Adrenal gland (tissue), 19 donors: Measurements from ENCODE around the gene ACADS. TPM values are rescaled to one million over a fixed set of nuclear protein-coding genes. Genes with fewer than 3 reads are reported as not detected.

Source experiments
- DNase-seq, 7 donors: peaks; one replicate each; pipeline ENCODE4 v3.0.0-alpha.2; 2019 to 2020
- H3K27ac ChIP-seq, 5 donors: fragments of 200-600 bp; sonication (generic) in 4 of 5; 1 replicate in 3 of 5; 2 replicates in 2 of 5; pipeline versions ENCODE4 v1.5.1 to v1.8.0; 2016 to 2020; ENCODE audit warnings: mild to moderate bottlenecking in 1 of 5
- H3K27me3 ChIP-seq: fragments of 200-600 bp; 2 replicates; pipeline ENCODE4 v1.8.0; 2021
- H3K36me3 ChIP-seq, 2 donors: fragments of 200-600 bp; replicated peaks in 1 of 2; 1 replicate in 1 of 2; 2 replicates in 1 of 2; pipeline versions ENCODE4 v1.5.1 to v1.8.0; 2018 to 2022
- H3K4me1 ChIP-seq, 2 donors: fragments of 200-600 bp; replicated peaks in 1 of 2; 1 replicate in 1 of 2; 2 replicates in 1 of 2; pipeline versions ENCODE4 v1.5.1 to v1.8.0; 2018 to 2021
- H3K4me3 ChIP-seq, 4 donors: fragments of 200-600 bp; sonication (generic) in 3 of 4; one replicate each; pipeline ENCODE4 v1.5.1; 2016 to 2018
- H3K9me3 ChIP-seq, 3 donors: fragments of 200-600 bp; sonication (generic) in 1 of 3; replicated peaks in 1 of 3; 1 replicate in 2 of 3; 2 replicates in 1 of 3; pipeline versions ENCODE4 v1.5.1 to v1.8.0; 2016 to 2021
- CTCF ChIP-seq, 6 experiments: fragments of 450-650 bp in 4 of 6; fragments of 200-600 bp in 2 of 6; sonication (generic) in 1 of 6; IDR thresholded peaks; 1 replicate in 5 of 6; 2 replicates in 1 of 6; pipeline versions ENCODE4 v1.5.1 to v1.8.0; 2016 to 2021; ENCODE audit warnings: antibody characterized with exemption in 6 of 6, mild to moderate bottlenecking in 2 of 6, moderate library complexity in 1 of 6
- POLR2A ChIP-seq, 2 donors: fragments of 450-650 bp; IDR thresholded peaks; one replicate each; pipeline ENCODE4 v1.6.1; 2017; ENCODE audit warnings: antibody characterized with exemption in 2 of 2, mild to moderate bottlenecking in 2 of 2, moderate library complexity in 1 of 2
- WGBS, 4 donors: extraction: QIAGEN DNeasy Blood & Tissue Kit in 2 of 4; methylation state at CpG; one replicate each; pipeline versions ENCODE4 v1.1.5 to v1.1.7; 2013 to 2017; 5-methylcytosine and 5-hydroxymethylcytosine counted together
- intact Hi-C, 2 donors: fragments of 100-400 bp; cut with DNase I; formaldehyde crosslinking; loops; one replicate each; pipeline versions ENCODE4 v1.14.1 to v1.15.0; 2022 to 2023
- long read RNA-seq, 10 donors: library from polyadenylated mRNA in 3 of 10; unstranded in 2 of 10; stranded (forward) in 1 of 10; transcript quantifications; one replicate each; pipeline ENCODE4 v2.0.0 and lab custom pipeline, GENCODE V29; 2021 to 2026
- polyA plus RNA-seq, 3 donors: library from polyadenylated mRNA; stranded (reverse); fragments of 200-250 nt in 2 of 3; fragments of 350-450 nt in 1 of 3; fragmentation: Illumina TruSeq in 1 of 3; extraction: RNeasy Lipid Tissue Mini Kit (QIAGEN cat#74804) in 1 of 3; gene quantifications; one replicate each; pipeline ENCODE4 v1.2.3, GENCODE V29; 2013 to 2014
- total RNA-seq, 9 donors: library from RNA; depleted of rRNA in 4 of 9; stranded (reverse); fragments of >200 nt in 4 of 9; fragments of 120-200 nt in 1 of 9; fragmentation: NEBNext Ultra II Directional in 1 of 9; extraction: Animal tissue kit (Norgen Biotek cat#: 25700) in 1 of 9; gene quantifications; one replicate each; pipeline versions ENCODE4 v1.1.0 to v1.2.4, GENCODE V29; 2013 to 2023
- donor health status: healthy with polysubstance abuse.
- donor health status: Bipolar disorder and iron deficiency.
- donor health status: DM: yes; HTN: yes; CAD: no.
- donor health status: DM: no; HTN: no; CAD: no.
- donor health status: DM: no; HTN: no; CAD: no.
- donor health status: DM: yes; HTN: yes; CAD: no.

Gene ACADS
- total RNA-seq = 100 to 1,000 TPM in 4 of 9 donors, 10 to 100 TPM in 5; 54.9 to 179 (median 94.1) TPM
- polyA plus RNA-seq = 10 to 100 TPM in 2 of 3 donors, 1 to 10 TPM in 1; 6.2 to 68.4 (median 53.9) TPM
- long read RNA-seq, donor 1, transcript ACADS-201 (10 exons, 1,950 nt) = major isoform, 19 of 45 reads
- long read RNA-seq, donor 1, partial matches to known transcripts = 26 of 45 reads
- long read RNA-seq, donor 1, other reads (novel, unspliced or antisense) = 0 of 45 reads
- long read RNA-seq, donor 2, transcript ACADS-201 (10 exons, 1,950 nt) = major isoform, 24 of 29 reads
- long read RNA-seq, donor 2, partial matches to known transcripts = 5 of 29 reads
- long read RNA-seq, donor 2, other reads (novel, unspliced or antisense) = 0 of 29 reads
- long read RNA-seq, donor 3, transcript ACADS-201 (10 exons, 1,950 nt) = major isoform, 7 of 27 reads
- long read RNA-seq, donor 3, partial matches to known transcripts = 20 of 27 reads
- long read RNA-seq, donor 3, other reads (novel, unspliced or antisense) = 0 of 27 reads
- long read RNA-seq, donor 4, transcript ACADS-201 (10 exons, 1,950 nt) = major isoform, 117 of 137 reads
- long read RNA-seq, donor 4, partial matches to known transcripts = 7 of 137 reads
- long read RNA-seq, donor 4, other reads (novel, unspliced or antisense) = 13 of 137 reads
- long read RNA-seq, donor 5, transcript ACADS-201 (10 exons, 1,950 nt) = major isoform, 547 of 604 reads
- long read RNA-seq, donor 5, partial matches to known transcripts = 11 of 604 reads
- long read RNA-seq, donor 5, other reads (novel, unspliced or antisense) = 46 of 604 reads
- long read RNA-seq, donor 6, transcript ACADS-201 (10 exons, 1,950 nt) = major isoform, 70 of 93 reads
- long read RNA-seq, donor 6, partial matches to known transcripts = 3 of 93 reads
- long read RNA-seq, donor 6, other reads (novel, unspliced or antisense) = 20 of 93 reads
- long read RNA-seq, donor 7, transcript ACADS-201 (10 exons, 1,950 nt) = major isoform, 9 of 9 reads
- long read RNA-seq, donor 7, partial matches to known transcripts = 0 of 9 reads
- long read RNA-seq, donor 7, other reads (novel, unspliced or antisense) = 0 of 9 reads
- long read RNA-seq, donor 8, transcript ACADS-201 (10 exons, 1,950 nt) = major isoform, 31 of 60 reads
- long read RNA-seq, donor 8, partial matches to known transcripts = 29 of 60 reads
- long read RNA-seq, donor 8, other reads (novel, unspliced or antisense) = 0 of 60 reads
- long read RNA-seq, donor 9, transcript ACADS-201 (10 exons, 1,950 nt) = major isoform, 18 of 19 reads
- long read RNA-seq, donor 9, partial matches to known transcripts = 0 of 19 reads
- long read RNA-seq, donor 9, other reads (novel, unspliced or antisense) = 0 of 19 reads
- long read RNA-seq, donor 10, transcript ACADS-201 (10 exons, 1,950 nt) = major isoform, 14 of 14 reads
- long read RNA-seq, donor 10, partial matches to known transcripts = 0 of 14 reads
- long read RNA-seq, donor 10, other reads (novel, unspliced or antisense) = 0 of 14 reads

- H3K36me3 ChIP-seq = peaks cover 0 to 60% of the 10 kb centered on the region in 2 donors
- intact Hi-C loops = no loop called here
- peak in 1 of 6 experiments; percentile 14 for TF ChIP-seq CTCF (IDR thresholded peaks at IDR 0.05)
- TF ChIP-seq POLR2A (IDR thresholded peaks at IDR 0.05) = peak in 1 of 2 donors; percentile 76
- H3K4me1 ChIP-seq = peaks cover 9 to 25% of the 10 kb centered on the region in 2 donors
- DNase-seq = peak; percentile 88 to 95 (median 93)
- H3K27me3 ChIP-seq = no peaks in the 10 kb centered on the region
- WGBS, 4 donors = 6 to 21% (median 12%) methylated on average over 20 to 66 of the region's 66 CpGs
- H3K27ac ChIP-seq = peak within 1 kb of the TSS; percentile 53 to 80 (median 73)
- H3K9me3 ChIP-seq = no peaks in the 10 kb centered on the region
- peak within 1 kb of the TSS; percentile 22 to 52 (median 38) for H3K4me3 ChIP-seq
Measured at GRCh38 chr12:120725659-120726509, at the start of gene ACADS. TSS of gene ACADS (plus strand) at chr12:120725826. CDS start at chr12:120725886, 60 bp downstream.

GRCh38 chr12:120677765-120678473 lies 47.7 kb upstream of the ACADS start:
- H3K36me3 ChIP-seq = no peaks in the 10 kb centered on the region
- no peaks in the 10 kb centered on the region for H3K9me3 ChIP-seq
- no peaks in the 10 kb centered on the region for H3K27me3 ChIP-seq
- no peak overlapping the region for H3K4me3 ChIP-seq
- intact Hi-C loops = no loop called here
- H3K27ac ChIP-seq = peak overlapping the region; percentile 64 to 93 (median 83)
- DNase-seq = peak; percentile 41 to 78 (median 73)
- WGBS, 4 donors = 20 to 32% (median 27%) methylated on average over 7 of the region's 7 CpGs
- H3K4me1 ChIP-seq = peaks cover 12% of the 10 kb centered on the region in 2 donors
- no peak for TF ChIP-seq CTCF (IDR thresholded peaks at IDR 0.05)
- TF ChIP-seq POLR2A (IDR thresholded peaks at IDR 0.05) = no peak

GRCh38 chr12:120678572-120678971 lies 47.1 kb upstream of the ACADS start:
- Histone ChIP-seq H3K4me1 (peaks cover 12% of the 10 kb centered on the region in 2 donors), H3K9me3 (no peaks in the 10 kb centered on the region), H3K36me3 (no peaks in the 10 kb centered on the region), H3K4me3 (no peak overlapping the region), H3K27me3 (no peaks in the 10 kb centered on the region), H3K27ac (peak overlapping the region in 4 of 5 donors; percentile 4 to 93 (median 83))
- no peak for DNase-seq
- TF ChIP-seq POLR2A (IDR thresholded peaks at IDR 0.05) (no peak), CTCF (IDR thresholded peaks at IDR 0.05) (no peak)
- WGBS, 4 donors = 53 to 67% (median 59%) methylated on average over 6 to 8 of the region's 8 CpGs
- intact Hi-C loops = no loop called here
